ENCODE data around the gene INSM2. TPM values are rescaled to one million over a fixed set of nuclear protein-coding genes. Genes with fewer than 3 reads are reported as not detected.
A peak's percentile ranks its signal among the peaks of the same experiment; 100 is the strongest.

INSM2 gene
- total and polyA plus RNA-seq, 2 of the 13 experiments (the other 11 are each of a cell fraction or from before 2014, with no cell fraction given) = not detected

- peak; percentile 99 for TF ChIP-seq ZKSCAN5 (CRISPR knock-in tag; IDR thresholded peaks at IDR 0.05)
- TF ChIP-seq ZSCAN12 (CRISPR knock-in tag; IDR thresholded peaks at IDR 0.05) = peak; percentile 100
- peak; percentile 100 for TF ChIP-seq MIER3 (CRISPR knock-in tag; IDR thresholded peaks at IDR 0.05; ENCODE audit: borderline replicate concordance)
- peak; percentile 100 for TF ChIP-seq ZBTB20 (CRISPR knock-in tag; IDR thresholded peaks at IDR 0.05; ENCODE audit: borderline replicate concordance, low read depth)
- TF ChIP-seq FOXO4 (CRISPR knock-in tag; conservative IDR thresholded peaks at IDR 0.05) = peak; percentile 100
- TF ChIP-seq HNF4G (IDR thresholded peaks at IDR 0.05; ENCODE audit: borderline replicate concordance, low read depth, low read length) = no peak
- TF ChIP-seq HNF4G (CRISPR knock-in tag; IDR thresholded peaks at IDR 0.05; ENCODE audit: borderline replicate concordance, low read depth) = peak; percentile 100
- TF ChIP-seq ISX (CRISPR knock-in tag; conservative IDR thresholded peaks at IDR 0.05) = peak; percentile 100
- peak; percentile 88 for TF ChIP-seq TFAP4 (IDR thresholded peaks at IDR 0.05; ENCODE audit: borderline replicate concordance, low read depth)
- TF ChIP-seq RFX3 (CRISPR knock-in tag; IDR thresholded peaks at IDR 0.05) = peak; percentile 92
- TF ChIP-seq IRF2 (CRISPR knock-in tag; IDR thresholded peaks at IDR 0.05) = peak; percentile 100
- peak; percentile 100 for TF ChIP-seq ELF3 (CRISPR knock-in tag; IDR thresholded peaks at IDR 0.05)
- peak; percentile 100 for TF ChIP-seq AHR (CRISPR knock-in tag; IDR thresholded peaks at IDR 0.05)
- TF ChIP-seq TP53 (CRISPR knock-in tag; conservative IDR thresholded peaks at IDR 0.05) = peak; percentile 99
- TF ChIP-seq CSRNP2 (CRISPR knock-in tag; conservative IDR thresholded peaks at IDR 0.05; ENCODE audit: low read depth) = peak; percentile 100
- TF ChIP-seq GLI4 (CRISPR knock-in tag; IDR thresholded peaks at IDR 0.05; ENCODE audit: borderline replicate concordance) = peak; percentile 100
- TF ChIP-seq E2F2 (CRISPR knock-in tag; IDR thresholded peaks at IDR 0.05; ENCODE audit: borderline replicate concordance) = peak; percentile 100; the same call in 1 of the 2 replicates
- peak; percentile 100 for TF ChIP-seq ZFP36L2 (CRISPR knock-in tag; IDR thresholded peaks at IDR 0.05)
- TF ChIP-seq EHMT2 (IDR thresholded peaks at IDR 0.05; ENCODE audit: borderline replicate concordance, low read depth, low read length) = peak; percentile 100
- TF ChIP-seq HMGXB4 (CRISPR knock-in tag; IDR thresholded peaks at IDR 0.05; ENCODE audit: borderline replicate concordance in 1 of 2, low read depth in 1 of 2) = peak; percentile 97 to 100
- TF ChIP-seq DMAP1 (CRISPR knock-in tag; IDR thresholded peaks at IDR 0.05) = peak; percentile 99
- peak; percentile 99 for TF ChIP-seq PPARG (CRISPR knock-in tag; conservative IDR thresholded peaks at IDR 0.05)
- TF ChIP-seq TAF1 (CRISPR knock-in tag; IDR thresholded peaks at IDR 0.05) = peak; percentile 100
- no peak for TF ChIP-seq ATM (IDR thresholded peaks at IDR 0.05; ENCODE audit: borderline replicate concordance)
These were observed 1.0 kb downstream of the INSM2 start (continued) for GRCh38 chr14:35534873-35535482.

Measured in HepG2 (cell line).